ENCODE results near the gene HOXA6.

- TF ChIP-seq CTCF (conservative IDR thresholded peaks at IDR 0.05) (no peak), EZH2 (IDR thresholded peaks at IDR 0.05; ENCODE audit: low read depth) (no peak)
Measured at GRCh38 chr7:27123007-27123476, 24.5 kb downstream of the HOXA6 start.
